Parathyroid adenoma (tissue), 2 donors: ENCODE data around the gene DYSF.

Experiments used
- H2AFZ ChIP-seq: fragments of 300-600 bp; sonication (generic); one replicate; pipeline ENCODE4 v1.7.0; 2017; ENCODE audit warnings: antibody characterized with exemption, mild to moderate bottlenecking
- H3K27ac ChIP-seq: fragments of 300-600 bp; sonication (generic); one replicate; pipeline ENCODE4 v1.7.0; 2017
- H3K27me3 ChIP-seq: fragments of 300-600 bp; sonication (generic); one replicate; pipeline ENCODE4 v1.7.0; 2017; ENCODE audit warnings: low read length; ENCODE audit not compliant: control insufficient read depth, insufficient read depth
- H3K36me3 ChIP-seq: fragments of 300-600 bp; sonication (generic); one replicate; pipeline ENCODE4 v1.7.0; 2017; ENCODE audit warnings: low read length; ENCODE audit not compliant: control insufficient read depth, insufficient read depth
- H3K4me1 ChIP-seq: fragments of 300-600 bp; sonication (generic); one replicate; pipeline ENCODE4 v1.7.0; 2017; ENCODE audit warnings: control low read depth
- H3K4me2 ChIP-seq: fragments of 300-600 bp; sonication (generic); one replicate; pipeline ENCODE4 v1.7.0; 2017; ENCODE audit warnings: low read length
- H3K4me3 ChIP-seq: fragments of 300-600 bp; sonication (generic); one replicate; pipeline ENCODE4 v1.7.0; 2017; ENCODE audit warnings: low read depth, low read length
- H3K79me2 ChIP-seq: fragments of 300-600 bp; sonication (generic); one replicate; pipeline ENCODE4 v1.7.0; 2017; ENCODE audit warnings: control low read depth
- H3K9ac ChIP-seq: fragments of 300-600 bp; sonication (generic); one replicate; pipeline ENCODE4 v1.7.0; 2017; ENCODE audit warnings: mild to moderate bottlenecking
- H3K9me3 ChIP-seq: fragments of 300-600 bp; sonication (generic); one replicate; pipeline ENCODE4 v1.7.0; 2017; ENCODE audit warnings: low read length; ENCODE audit not compliant: control insufficient read depth
- TF ChIP-seq, protein P1 (sequence below): fragments of 300-600 bp; sonication (generic); IDR thresholded peaks from one replicate; pipeline ENCODE4 v1.7.0; 2017; ENCODE audit warnings: antibody characterized with exemption, mild to moderate bottlenecking
- donor health status: primary hyperparathyroidism.

DYSF gene

DNA sequence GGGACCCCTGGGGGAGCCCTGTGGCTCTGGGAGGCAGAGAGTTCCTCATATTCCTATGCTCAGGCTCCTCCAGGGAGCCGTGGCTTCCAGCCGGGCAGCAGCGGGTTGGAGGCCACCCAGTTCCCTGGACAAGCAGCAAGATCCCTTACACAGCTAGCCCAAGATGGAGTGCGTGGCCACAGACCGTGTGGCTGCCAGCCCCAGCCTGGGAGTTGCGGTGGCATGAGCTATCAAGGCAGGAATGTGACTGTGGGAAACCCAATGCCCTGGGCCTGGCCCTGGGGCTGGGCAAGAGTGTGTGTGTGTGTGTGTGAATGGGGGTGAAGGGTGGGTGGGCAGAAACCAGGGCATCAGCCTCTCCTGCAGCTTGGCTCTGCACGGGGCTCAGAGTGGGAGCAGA is 130.5 kb downstream of the DYSF start:
- no peak overlapping the region for H3K27ac ChIP-seq
- H3K9ac ChIP-seq, result no peak overlapping the region
- TF ChIP-seq, protein P1, sequence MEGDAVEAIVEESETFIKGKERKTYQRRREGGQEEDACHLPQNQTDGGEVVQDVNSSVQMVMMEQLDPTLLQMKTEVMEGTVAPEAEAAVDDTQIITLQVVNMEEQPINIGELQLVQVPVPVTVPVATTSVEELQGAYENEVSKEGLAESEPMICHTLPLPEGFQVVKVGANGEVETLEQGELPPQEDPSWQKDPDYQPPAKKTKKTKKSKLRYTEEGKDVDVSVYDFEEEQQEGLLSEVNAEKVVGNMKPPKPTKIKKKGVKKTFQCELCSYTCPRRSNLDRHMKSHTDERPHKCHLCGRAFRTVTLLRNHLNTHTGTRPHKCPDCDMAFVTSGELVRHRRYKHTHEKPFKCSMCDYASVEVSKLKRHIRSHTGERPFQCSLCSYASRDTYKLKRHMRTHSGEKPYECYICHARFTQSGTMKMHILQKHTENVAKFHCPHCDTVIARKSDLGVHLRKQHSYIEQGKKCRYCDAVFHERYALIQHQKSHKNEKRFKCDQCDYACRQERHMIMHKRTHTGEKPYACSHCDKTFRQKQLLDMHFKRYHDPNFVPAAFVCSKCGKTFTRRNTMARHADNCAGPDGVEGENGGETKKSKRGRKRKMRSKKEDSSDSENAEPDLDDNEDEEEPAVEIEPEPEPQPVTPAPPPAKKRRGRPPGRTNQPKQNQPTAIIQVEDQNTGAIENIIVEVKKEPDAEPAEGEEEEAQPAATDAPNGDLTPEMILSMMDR, result no peak
- no peaks in the 10 kb centered on the region for H3K79me2 ChIP-seq
- no peaks in the 10 kb centered on the region for H3K36me3 ChIP-seq
- no peak overlapping the region for H3K4me3 ChIP-seq
- H3K27me3 ChIP-seq, result no peaks in the 10 kb centered on the region
- H3K4me1 ChIP-seq, result peaks cover 20% of the 10 kb centered on the region
- H2AFZ ChIP-seq, result no peak overlapping the region
- H3K4me2 ChIP-seq, result no peak overlapping the region
- H3K9me3 ChIP-seq, result no peaks in the 10 kb centered on the region

DNA sequence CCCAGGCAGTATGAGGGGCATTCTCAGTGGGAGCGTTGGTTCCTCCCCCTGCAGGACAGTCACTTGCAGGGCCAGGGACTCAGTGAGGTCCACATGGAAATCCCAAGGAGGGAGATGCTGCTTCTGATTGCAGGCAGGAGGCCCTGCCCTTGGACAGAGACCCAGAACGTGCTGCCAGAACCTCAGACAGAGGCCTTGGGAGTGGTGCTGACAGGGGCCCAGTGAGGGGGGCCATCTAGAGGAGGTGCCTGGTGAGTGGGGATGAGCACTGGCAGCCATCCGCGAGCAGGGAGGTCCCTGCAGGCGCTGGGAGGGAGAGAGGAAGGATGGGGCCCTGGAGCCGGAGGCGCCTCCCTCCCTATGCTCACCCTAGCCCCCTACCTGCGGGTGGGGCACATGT is 133.1 kb downstream of the DYSF start:
- peak overlapping the region; percentile 71 for H3K27ac ChIP-seq
- no peaks in the 10 kb centered on the region for H3K27me3 ChIP-seq
- TF ChIP-seq, protein P1, result no peak
- peak overlapping the region; percentile 72 for H2AFZ ChIP-seq
- H3K36me3 ChIP-seq, result no peaks in the 10 kb centered on the region
- H3K4me1 ChIP-seq, result peaks cover 30% of the 10 kb centered on the region
- no peak overlapping the region for H3K4me2 ChIP-seq
- H3K9ac ChIP-seq, result no peak overlapping the region
- H3K4me3 ChIP-seq, result no peak overlapping the region
- no peaks in the 10 kb centered on the region for H3K79me2 ChIP-seq
- no peaks in the 10 kb centered on the region for H3K9me3 ChIP-seq

DNA sequence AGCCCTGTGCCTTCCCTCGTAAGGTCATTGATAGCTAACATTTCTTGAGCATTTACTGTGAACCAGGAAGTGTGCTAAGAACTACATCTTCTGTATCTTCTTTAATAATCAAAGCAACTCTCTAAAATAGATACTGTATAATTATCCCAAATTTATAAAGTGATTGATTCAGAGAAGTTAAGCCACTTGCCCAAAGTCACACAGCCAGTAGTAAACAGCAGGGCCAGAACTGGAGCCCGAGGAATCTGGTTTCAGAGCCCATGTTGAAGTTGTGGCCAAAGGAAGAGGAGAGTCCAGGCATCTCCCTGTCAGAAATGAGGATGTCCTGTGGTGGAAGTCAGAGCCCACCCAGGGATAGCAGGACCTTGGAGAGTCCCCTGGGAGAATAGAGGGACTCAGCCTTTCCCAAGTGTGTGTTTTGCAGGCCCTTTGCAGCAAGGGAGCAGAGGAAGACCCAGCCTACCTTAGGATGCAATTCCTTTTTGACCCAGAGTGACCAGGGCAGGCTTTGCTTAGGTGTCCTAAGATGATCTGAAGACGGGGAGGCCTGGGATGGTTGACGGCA is 134.2 kb downstream of the DYSF start:
- no peak overlapping the region for H3K9ac ChIP-seq
- H3K9me3 ChIP-seq, result no peaks in the 10 kb centered on the region

DNA sequence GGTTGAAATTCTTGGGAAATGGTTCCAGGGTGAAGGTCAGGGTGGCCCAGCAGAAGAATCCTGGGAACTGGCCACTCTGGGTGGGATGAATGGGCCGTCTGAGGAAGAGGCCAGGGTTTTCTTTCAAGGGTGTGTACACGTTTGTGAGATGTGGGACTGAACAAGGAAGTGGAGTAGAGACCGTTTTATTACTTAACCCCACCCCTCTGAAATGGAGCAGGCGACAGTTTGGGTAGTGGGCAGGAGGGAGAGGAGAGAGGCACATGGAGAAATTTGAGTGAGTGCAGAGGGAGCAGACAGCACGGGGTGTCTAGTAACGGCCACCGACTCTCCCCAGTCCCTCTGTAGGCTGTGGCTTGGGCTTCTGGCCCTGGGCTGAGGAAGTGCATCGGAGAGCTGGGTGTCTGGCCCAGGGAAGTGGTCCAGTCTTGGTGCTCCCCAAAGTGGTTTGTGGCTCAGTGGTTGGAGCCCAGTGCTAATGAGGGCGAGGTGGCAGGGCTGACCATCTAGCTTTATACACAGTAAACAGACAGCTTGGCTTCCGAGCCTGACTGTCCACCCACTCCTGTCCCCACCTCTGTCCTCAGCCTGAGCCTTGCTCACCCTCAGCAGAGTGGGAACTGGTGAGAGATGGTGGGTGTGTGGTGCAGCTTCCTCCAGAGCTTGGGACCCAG is 135.3 kb downstream of the DYSF start:
- H3K4me2 ChIP-seq, result no peak overlapping the region
- H3K9me3 ChIP-seq, result no peaks in the 10 kb centered on the region
- H3K36me3 ChIP-seq, result no peaks in the 10 kb centered on the region
- H3K27me3 ChIP-seq, result no peaks in the 10 kb centered on the region
- peaks cover 33% of the 10 kb centered on the region for H3K4me1 ChIP-seq
- no peak overlapping the region for H2AFZ ChIP-seq
- H3K9ac ChIP-seq, result no peak overlapping the region
- no peak overlapping the region for H3K4me3 ChIP-seq
- no peaks in the 10 kb centered on the region for H3K79me2 ChIP-seq
- H3K27ac ChIP-seq, result no peak overlapping the region
- TF ChIP-seq, protein P1, result no peak

More for the DNA sequence above, 134.2 kb downstream of the DYSF start:
- no peak overlapping the region for H3K4me3 ChIP-seq
- no peaks in the 10 kb centered on the region for H3K36me3 ChIP-seq
- H3K27me3 ChIP-seq, result no peaks in the 10 kb centered on the region
- peak overlapping the region; percentile 72 for H2AFZ ChIP-seq
- TF ChIP-seq, protein P1, result no peak
- H3K27ac ChIP-seq, result peak overlapping the region; percentile 71
- peaks cover 33% of the 10 kb centered on the region for H3K4me1 ChIP-seq
- no peaks in the 10 kb centered on the region for H3K79me2 ChIP-seq
- H3K4me2 ChIP-seq, result no peak overlapping the region

DNA sequence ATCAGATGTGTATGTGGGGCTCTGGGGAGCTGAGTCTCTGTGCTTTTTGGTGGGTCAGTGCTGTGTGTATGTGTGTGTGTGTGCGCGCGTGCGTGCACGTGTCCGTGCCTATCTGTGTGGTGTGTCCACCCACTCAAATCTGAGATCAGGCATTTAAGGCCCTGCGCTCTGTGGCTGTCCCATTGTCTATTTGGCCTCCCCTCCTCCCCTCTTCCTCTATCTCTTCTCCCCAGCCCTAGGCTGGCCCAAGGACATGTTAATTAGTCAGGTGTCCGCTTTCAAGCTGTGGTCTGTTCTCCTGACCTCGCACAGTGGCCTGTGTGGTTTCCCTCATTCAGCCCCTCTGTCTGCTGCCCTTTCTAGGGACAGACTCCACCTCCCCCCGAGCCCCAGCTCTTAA is 136.4 kb downstream of the DYSF start:
- H3K4me3 ChIP-seq, result no peak overlapping the region
- H2AFZ ChIP-seq, result no peak overlapping the region
- no peaks in the 10 kb centered on the region for H3K79me2 ChIP-seq
- TF ChIP-seq, protein P1, result no peak
- no peaks in the 10 kb centered on the region for H3K36me3 ChIP-seq
- no peak overlapping the region for H3K27ac ChIP-seq
- H3K4me1 ChIP-seq, result peaks cover 33% of the 10 kb centered on the region
- H3K4me2 ChIP-seq, result no peak overlapping the region
- no peak overlapping the region for H3K9ac ChIP-seq
- H3K27me3 ChIP-seq, result no peaks in the 10 kb centered on the region
- no peaks in the 10 kb centered on the region for H3K9me3 ChIP-seq
